ENCODE data around the gene SNAPIN.

- TF ChIP-seq POLR2AphosphoS5 (IDR thresholded peaks at IDR 0.05): no peak
- no peak for TF ChIP-seq EP300 (IDR thresholded peaks at IDR 0.05)
- TF ChIP-seq, protein P1, sequence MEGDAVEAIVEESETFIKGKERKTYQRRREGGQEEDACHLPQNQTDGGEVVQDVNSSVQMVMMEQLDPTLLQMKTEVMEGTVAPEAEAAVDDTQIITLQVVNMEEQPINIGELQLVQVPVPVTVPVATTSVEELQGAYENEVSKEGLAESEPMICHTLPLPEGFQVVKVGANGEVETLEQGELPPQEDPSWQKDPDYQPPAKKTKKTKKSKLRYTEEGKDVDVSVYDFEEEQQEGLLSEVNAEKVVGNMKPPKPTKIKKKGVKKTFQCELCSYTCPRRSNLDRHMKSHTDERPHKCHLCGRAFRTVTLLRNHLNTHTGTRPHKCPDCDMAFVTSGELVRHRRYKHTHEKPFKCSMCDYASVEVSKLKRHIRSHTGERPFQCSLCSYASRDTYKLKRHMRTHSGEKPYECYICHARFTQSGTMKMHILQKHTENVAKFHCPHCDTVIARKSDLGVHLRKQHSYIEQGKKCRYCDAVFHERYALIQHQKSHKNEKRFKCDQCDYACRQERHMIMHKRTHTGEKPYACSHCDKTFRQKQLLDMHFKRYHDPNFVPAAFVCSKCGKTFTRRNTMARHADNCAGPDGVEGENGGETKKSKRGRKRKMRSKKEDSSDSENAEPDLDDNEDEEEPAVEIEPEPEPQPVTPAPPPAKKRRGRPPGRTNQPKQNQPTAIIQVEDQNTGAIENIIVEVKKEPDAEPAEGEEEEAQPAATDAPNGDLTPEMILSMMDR (IDR thresholded peaks at IDR 0.05): no peak
- no peak for TF ChIP-seq POLR2A (IDR thresholded peaks at IDR 0.05)
Observed at GRCh38 chr1:153642161-153642560, 16.3 kb upstream of the SNAPIN start.

Measured in sigmoid colon (tissue), 4 donors.